Measurements from ENCODE around the gene PER2.

- TF ChIP-seq, protein P1, sequence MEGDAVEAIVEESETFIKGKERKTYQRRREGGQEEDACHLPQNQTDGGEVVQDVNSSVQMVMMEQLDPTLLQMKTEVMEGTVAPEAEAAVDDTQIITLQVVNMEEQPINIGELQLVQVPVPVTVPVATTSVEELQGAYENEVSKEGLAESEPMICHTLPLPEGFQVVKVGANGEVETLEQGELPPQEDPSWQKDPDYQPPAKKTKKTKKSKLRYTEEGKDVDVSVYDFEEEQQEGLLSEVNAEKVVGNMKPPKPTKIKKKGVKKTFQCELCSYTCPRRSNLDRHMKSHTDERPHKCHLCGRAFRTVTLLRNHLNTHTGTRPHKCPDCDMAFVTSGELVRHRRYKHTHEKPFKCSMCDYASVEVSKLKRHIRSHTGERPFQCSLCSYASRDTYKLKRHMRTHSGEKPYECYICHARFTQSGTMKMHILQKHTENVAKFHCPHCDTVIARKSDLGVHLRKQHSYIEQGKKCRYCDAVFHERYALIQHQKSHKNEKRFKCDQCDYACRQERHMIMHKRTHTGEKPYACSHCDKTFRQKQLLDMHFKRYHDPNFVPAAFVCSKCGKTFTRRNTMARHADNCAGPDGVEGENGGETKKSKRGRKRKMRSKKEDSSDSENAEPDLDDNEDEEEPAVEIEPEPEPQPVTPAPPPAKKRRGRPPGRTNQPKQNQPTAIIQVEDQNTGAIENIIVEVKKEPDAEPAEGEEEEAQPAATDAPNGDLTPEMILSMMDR (IDR thresholded peaks at IDR 0.05): no peak
- TF ChIP-seq POLR2A (IDR thresholded peaks at IDR 0.05): no peak
These were observed 35.4 kb downstream of the PER2 start for GRCh38 chr2:238252766-238253630.
